HepG2 (cell line): ENCODE data around the gene DIAPH3. TPM values are rescaled to one million over a fixed set of nuclear protein-coding genes. Genes with fewer than 3 reads are reported as not detected.

ENCODE experiments used
- ATAC-seq: fragments of 200-7000 bp; cut with Tn5 transposase; 3 replicates; pipeline ENCODE4 v1.9.1; 2020; ENCODE audit warnings: mild to moderate bottlenecking, moderate library complexity
- BruUV-seq: library from RNA; stranded (reverse); fragments of 400-500 nt; replicated peaks from 2 replicates; lab custom pipeline; 2021; lab: Mats Ljungman, UMichigan
- CTCF ChIA-PET: fragments of 300-600 bp; formaldehyde crosslinking; extraction: SDS; loops from one replicate; lab custom pipeline; 2021; ENCODE audit warnings: low total read pairs, inconsistent platforms, low intra/inter-chr PET ratio; lab: Yijun Ruan, JAX
- POLR2A ChIA-PET: fragments of 350-600 bp; sonication (Branson Sonifier 250); formaldehyde crosslinking; loops from one replicate; lab custom pipeline; 2020; ENCODE audit warnings: antibody characterized with exemption, inconsistent platforms; lab: Yijun Ruan, JAX
- DNase-seq: peaks from one replicate; pipeline ENCODE4 v3.0.0-alpha.2; 2015; ENCODE audit warnings: low spot score
- FAIRE-seq: peaks from 3 replicates; lab custom pipeline; 2011; peaks lifted over from hg19 to GRCh38; lab: Jason Lieb, UNC
- H2AFZ ChIP-seq: one replicate; pipeline ENCODE4 v1.6.1; 2011; ENCODE audit warnings: low read length, inconsistent platforms
- H3K27ac ChIP-seq: fragments of 300-600 bp; 3 replicates; pipeline ENCODE4 v1.8.0; 2011; ENCODE audit warnings: mixed run types, mild to moderate bottlenecking, mixed read lengths, low read length, inconsistent platforms; ENCODE audit not compliant: insufficient read depth; ENCODE audit errors: extremely low read length
- H3K27me3 ChIP-seq, 2 experiments: fragments of 200-600 bp in 1 of 2; 2 replicates in 1 of 2; 3 replicates in 1 of 2; pipeline versions ENCODE4 v1.6.0 to v1.8.0; 2011; ENCODE audit warnings: low read length in 2 of 2, mild to moderate bottlenecking in 2 of 2, moderate library complexity in 2 of 2, inconsistent platforms in 1 of 2; ENCODE audit not compliant: insufficient read depth in 2 of 2, control insufficient read depth in 1 of 2
- H3K36me3 ChIP-seq, 2 experiments: fragments of 200-600 bp in 1 of 2; replicated peaks in 1 of 2; 2 replicates in 1 of 2; 3 replicates in 1 of 2; pipeline versions ENCODE4 v1.5.1 to v1.8.0; 2011; ENCODE audit warnings: low read length in 2 of 2, inconsistent platforms in 1 of 2; ENCODE audit not compliant: insufficient read depth in 2 of 2, control insufficient read depth in 1 of 2
- H3K4me1 ChIP-seq: 2 replicates; pipeline ENCODE4 v1.5.1; 2012; ENCODE audit warnings: low read length, inconsistent platforms; ENCODE audit not compliant: insufficient read depth
- H3K4me2 ChIP-seq: 2 replicates; pipeline ENCODE4 v1.6.0; 2011; ENCODE audit warnings: low read depth, low read length, inconsistent platforms
- H3K4me3 ChIP-seq, 3 experiments: fragments of 200-600 bp in 1 of 3; sonication (generic), shearing (Covaris generic) in 1 of 3; replicated peaks in 1 of 3; 2 replicates each; pipeline ENCODE4 v1.5.1; 2011 to 2016; ENCODE audit warnings: low read length in 3 of 3, inconsistent platforms in 2 of 3, low read depth in 2 of 3, mild to moderate bottlenecking in 2 of 3, control low read depth in 1 of 3, mixed read lengths in 1 of 3; ENCODE audit not compliant: insufficient read depth in 1 of 3
- H3K79me2 ChIP-seq: one replicate; pipeline ENCODE4 v1.6.1; 2011; ENCODE audit warnings: low read length, inconsistent platforms; ENCODE audit not compliant: insufficient read depth
- H3K9ac ChIP-seq: 2 replicates; pipeline ENCODE4 v1.6.0; 2011; ENCODE audit warnings: mild to moderate bottlenecking, low read depth, low read length, inconsistent platforms; ENCODE audit not compliant: insufficient read depth
- H3K9me3 ChIP-seq: 2 replicates; pipeline ENCODE4 v1.5.1; 2012; ENCODE audit warnings: mild to moderate bottlenecking, low read length
- H4K20me1 ChIP-seq: 2 replicates; pipeline ENCODE4 v1.6.0; 2011; ENCODE audit warnings: inconsistent platforms, mild to moderate bottlenecking, low read length, moderate library complexity; ENCODE audit not compliant: insufficient read depth
- HOXA5 ChIP-seq: sonication (generic); formaldehyde crosslinking; IDR thresholded peaks from 2 replicates; pipeline ENCODE4 v1.4.0; 2020; ENCODE audit warnings: missing genetic modification reagents
- MAFK ChIP-seq, 2 experiments: IDR thresholded peaks in 1 of 2; conservative IDR thresholded peaks in 1 of 2; 2 replicates each; pipeline ENCODE4 v1.6.1; 2011; ENCODE audit warnings: improper control_type of control experiment in 2 of 2, low read length in 2 of 2
- POGZ ChIP-seq: sonication (generic); formaldehyde crosslinking; IDR thresholded peaks from 2 replicates; pipeline ENCODE4 v1.4.0; 2020; ENCODE audit warnings: mild to moderate bottlenecking, missing genetic modification reagents
- ZNF724P ChIP-seq: sonication (generic); formaldehyde crosslinking; IDR thresholded peaks from 2 replicates; pipeline ENCODE4 v1.8.0; 2022; ENCODE audit warnings: missing genetic modification reagents, borderline replicate concordance
- ZSCAN31 ChIP-seq: sonication (generic); formaldehyde crosslinking; IDR thresholded peaks from 2 replicates; pipeline ENCODE4 v1.5.0; 2020; ENCODE audit warnings: low read depth, mild to moderate bottlenecking, missing genetic modification reagents
- WGBS: methylation state at CpG from one replicate; pipeline ENCODE4 v1.1.6; 2017; ENCODE audit warnings: low lambda C conversion rate; 5-methylcytosine and 5-hydroxymethylcytosine counted together
- in situ Hi-C: cut with HindIII; loops from 2 replicates; pipeline ENCODE4 v1.10.0; 2017; ENCODE audit warnings: low pct_unique_long_range_greater_than_20kb; ENCODE audit not compliant: extremely low pct_ligation_motif_present
- intact Hi-C: fragments of 100-400 bp; cut with micrococcal nuclease; formaldehyde crosslinking; loops from one replicate; pipeline ENCODE4 v1.10.0; 2022; ENCODE audit not compliant: unreplicated experiment
- polyA plus RNA-seq, 8 experiments: library from polyadenylated mRNA; depleted of rRNA in 3 of 8; stranded (reverse) in 7 of 8; unstranded in 1 of 8; fragments of >200 nt; fragmentation: Illumina TruSeq in 4 of 8; extraction: Trizol in 4 of 8; gene quantifications; 2 replicates each; pipeline versions ENCODE4 v1.2.1 to v1.2.3, GENCODE V29; 2011 to 2016; ENCODE audit warnings: low read depth in 4 of 8, missing spikeins in 1 of 8, mixed read lengths in 1 of 8; ENCODE audit not compliant: insufficient read depth in 1 of 8
- total RNA-seq, 5 experiments: library from RNA; depleted of rRNA; stranded (reverse); fragments of >200 nt; fragmentation: Illumina TruSeq; extraction: Trizol; gene quantifications; 2 replicates each; pipeline ENCODE4 v1.2.3, GENCODE V29; 2016; ENCODE audit warnings: low read depth in 1 of 5
- TF ChIP-seq, protein P1 (sequence below): sonication (generic); formaldehyde crosslinking; IDR thresholded peaks from 2 replicates; pipeline ENCODE4 v1.4.0; 2020; ENCODE audit warnings: missing genetic modification reagents, low read depth, mild to moderate bottlenecking, borderline replicate concordance
- TF ChIP-seq, protein P2 (sequence below): sonication (generic); formaldehyde crosslinking; IDR thresholded peaks from 2 replicates; pipeline ENCODE4 v1.4.0; 2020; ENCODE audit warnings: missing genetic modification reagents

DIAPH3 gene
- total and polyA plus RNA-seq, 2 of the 13 experiments (the other 11 are each of a cell fraction or from before 2014, with no cell fraction given), result 4.0 to 9.3 TPM

DNA sequence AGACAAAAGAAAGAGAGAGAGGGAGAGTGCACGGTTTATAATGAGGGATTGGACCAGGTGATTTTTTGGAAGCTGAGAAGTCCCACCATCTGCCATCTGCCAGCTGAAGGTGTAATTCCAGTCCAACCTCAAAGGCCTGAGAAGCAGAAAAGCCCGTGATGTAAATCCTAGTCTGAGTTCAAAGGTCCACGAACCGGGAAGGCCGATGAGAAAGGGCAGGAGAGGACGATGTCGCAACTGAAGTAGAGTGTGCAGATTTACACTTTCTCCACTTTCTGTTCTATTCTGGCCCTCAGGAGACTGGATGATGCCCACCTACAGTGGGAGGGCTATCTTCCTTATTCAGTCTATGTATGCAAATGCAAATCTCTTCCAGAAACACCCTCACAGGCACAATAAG, 500.0 kb downstream of the DIAPH3 start (continued):
- TF ChIP-seq, protein P1, sequence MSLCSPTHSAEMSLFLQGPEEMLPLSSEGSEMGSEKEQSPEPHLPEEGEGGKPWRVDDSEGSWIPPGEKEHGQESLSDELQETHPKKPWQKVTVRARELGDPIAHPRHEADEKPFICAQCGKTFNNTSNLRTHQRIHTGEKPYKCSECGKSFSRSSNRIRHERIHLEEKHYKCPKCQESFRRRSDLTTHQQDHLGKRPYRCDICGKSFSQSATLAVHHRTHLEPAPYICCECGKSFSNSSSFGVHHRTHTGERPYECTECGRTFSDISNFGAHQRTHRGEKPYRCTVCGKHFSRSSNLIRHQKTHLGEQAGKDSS, result no peak
- TF ChIP-seq, all 625 proteins: peak for 18

DNA sequence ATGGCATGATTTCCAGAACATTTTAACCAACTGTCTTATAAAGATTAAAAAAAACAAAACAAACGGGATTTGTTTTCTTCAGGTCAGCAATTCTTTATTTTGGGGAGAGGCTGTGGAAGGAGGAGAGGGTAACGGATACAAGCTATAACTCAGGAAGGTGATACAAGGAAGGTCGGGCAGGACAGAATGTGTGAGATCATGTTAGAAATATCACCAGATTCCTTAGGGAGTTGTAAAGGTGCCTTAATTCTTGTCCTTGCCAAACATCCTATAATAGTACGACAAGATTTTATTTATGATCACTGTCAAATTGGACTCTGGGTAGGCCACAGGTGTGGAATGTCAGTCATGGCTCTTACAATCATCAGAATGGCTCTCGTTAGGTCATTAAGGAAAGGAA, 503.1 kb downstream of the DIAPH3 start:
- Histone ChIP-seq H4K20me1 (no peaks in the 10 kb centered on the region), H3K36me3 (no peaks in the 10 kb centered on the region), H3K27ac (no peak overlapping the region), H2AFZ (no peak overlapping the region), H3K79me2 (no peaks in the 10 kb centered on the region), H3K27me3 (no peaks in the 10 kb centered on the region; a peak in 2 of 5 replicates), H3K4me2 (no peak overlapping the region), H3K4me1 (peaks cover 32% of the 10 kb centered on the region), H3K9me3 (no peaks in the 10 kb centered on the region), H3K9ac (no peak overlapping the region), H3K4me3 (no peak overlapping the region)
- ChIA-PET CTCF (no interaction called here), POLR2A (no interaction called here)
- ATAC-seq (no peak), FAIRE-seq (no peak), DNase-seq (no peak)
- BruUV-seq, result no TSS peak
- WGBS, result 65% methylated on average over 5 of the region's 5 CpGs
- TF ChIP-seq MAFK (conservative IDR thresholded peaks at IDR 0.05 in 1 of 2, IDR thresholded peaks at IDR 0.05 in 1 of 2; ENCODE audit: low read length in 2 of 2) (0 out of 4 replicates have a peak, but pooled peaks of 1 of the 2 experiments have one; percentile 3), ZNF724P (no peak)
- intact Hi-C loops, result no loop called here
- in situ Hi-C loops, result no loop called here

DNA sequence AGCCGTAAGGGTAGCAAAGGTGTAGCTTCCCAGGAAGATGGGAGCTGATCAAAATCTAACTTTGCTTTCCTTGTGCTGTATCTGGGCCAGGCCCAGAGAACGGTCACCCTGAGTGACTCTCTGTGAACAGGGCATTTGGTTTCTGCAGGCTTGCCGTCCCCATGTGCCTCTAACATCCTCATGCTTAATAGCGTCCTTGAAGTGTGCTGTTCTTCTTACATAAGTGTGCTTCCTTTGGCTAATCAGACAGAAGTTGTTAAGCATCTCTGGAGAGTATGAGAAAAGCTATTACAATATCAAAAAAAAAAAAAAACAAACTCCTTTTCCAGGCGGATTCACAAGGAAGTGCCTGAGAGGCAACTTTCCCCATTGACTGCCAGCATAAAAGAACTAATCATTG, 503.7 kb downstream of the DIAPH3 start:
- Histone ChIP-seq H3K27ac (no peak overlapping the region), H3K79me2 (no peaks in the 10 kb centered on the region), H3K9ac (no peak overlapping the region), H3K4me1 (peaks cover 32% of the 10 kb centered on the region), H3K27me3 (no peaks in the 10 kb centered on the region; a peak in 3 of 5 replicates), H3K4me2 (no peak overlapping the region), H4K20me1 (no peaks in the 10 kb centered on the region), H2AFZ (no peak overlapping the region), H3K9me3 (no peaks in the 10 kb centered on the region), H3K36me3 (no peaks in the 10 kb centered on the region), H3K4me3 (no peak overlapping the region)
- TF ChIP-seq ZSCAN31 (CRISPR knock-in tag) (no peak), HOXA5 (CRISPR knock-in tag) (no peak), POGZ (CRISPR knock-in tag) (no peak)
- TF ChIP-seq, protein P2, sequence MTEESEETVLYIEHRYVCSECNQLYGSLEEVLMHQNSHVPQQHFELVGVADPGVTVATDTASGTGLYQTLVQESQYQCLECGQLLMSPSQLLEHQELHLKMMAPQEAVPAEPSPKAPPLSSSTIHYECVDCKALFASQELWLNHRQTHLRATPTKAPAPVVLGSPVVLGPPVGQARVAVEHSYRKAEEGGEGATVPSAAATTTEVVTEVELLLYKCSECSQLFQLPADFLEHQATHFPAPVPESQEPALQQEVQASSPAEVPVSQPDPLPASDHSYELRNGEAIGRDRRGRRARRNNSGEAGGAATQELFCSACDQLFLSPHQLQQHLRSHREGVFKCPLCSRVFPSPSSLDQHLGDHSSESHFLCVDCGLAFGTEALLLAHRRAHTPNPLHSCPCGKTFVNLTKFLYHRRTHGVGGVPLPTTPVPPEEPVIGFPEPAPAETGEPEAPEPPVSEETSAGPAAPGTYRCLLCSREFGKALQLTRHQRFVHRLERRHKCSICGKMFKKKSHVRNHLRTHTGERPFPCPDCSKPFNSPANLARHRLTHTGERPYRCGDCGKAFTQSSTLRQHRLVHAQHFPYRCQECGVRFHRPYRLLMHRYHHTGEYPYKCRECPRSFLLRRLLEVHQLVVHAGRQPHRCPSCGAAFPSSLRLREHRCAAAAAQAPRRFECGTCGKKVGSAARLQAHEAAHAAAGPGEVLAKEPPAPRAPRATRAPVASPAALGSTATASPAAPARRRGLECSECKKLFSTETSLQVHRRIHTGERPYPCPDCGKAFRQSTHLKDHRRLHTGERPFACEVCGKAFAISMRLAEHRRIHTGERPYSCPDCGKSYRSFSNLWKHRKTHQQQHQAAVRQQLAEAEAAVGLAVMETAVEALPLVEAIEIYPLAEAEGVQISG (CRISPR knock-in tag), result no peak
- DNase-seq (no peak), FAIRE-seq (no peak), ATAC-seq (no peak)
- intact Hi-C loops, result no loop called here
- in situ Hi-C loops, result no loop called here
- WGBS, result 73% methylated on average over 5 of the region's 5 CpGs
- CTCF ChIA-PET, result no interaction called here
- POLR2A ChIA-PET, result no interaction called here
- no TSS peak for BruUV-seq
